KMS-11 (cell line): Measurements from ENCODE around the gene MED9.

Source experiments
- H2AFZ ChIP-seq: fragments of 200-600 bp; sonication (generic); 2 replicates; pipeline ENCODE4 v1.6.1; 2016; ENCODE audit warnings: antibody characterized with exemption, mixed run types, low read depth
- H3K27ac ChIP-seq: fragments of 200-600 bp; sonication (generic); 2 replicates; pipeline ENCODE4 v1.6.1; 2016; ENCODE audit warnings: mild to moderate bottlenecking, mixed run types
- H3K27me3 ChIP-seq: fragments of 200-600 bp; sonication (generic); 2 replicates; pipeline ENCODE4 v1.6.1; 2017; ENCODE audit warnings: mild to moderate bottlenecking, low read depth, mixed run types, moderate library complexity; ENCODE audit not compliant: insufficient read depth
- H3K36me3 ChIP-seq: fragments of 200-600 bp; sonication (generic); 2 replicates; pipeline ENCODE4 v1.6.1; 2017; ENCODE audit warnings: mild to moderate bottlenecking, mixed run types; ENCODE audit not compliant: insufficient read depth
- H3K4me1 ChIP-seq: fragments of 200-600 bp; sonication (generic); 2 replicates; pipeline ENCODE4 v1.6.1; 2016; ENCODE audit warnings: mild to moderate bottlenecking, low read depth, mixed run types; ENCODE audit not compliant: poor library complexity, severe bottlenecking
- H3K4me2 ChIP-seq: fragments of 200-600 bp; sonication (generic); 2 replicates; pipeline ENCODE4 v1.7.0; 2016; ENCODE audit warnings: mild to moderate bottlenecking, mixed run types
- H3K4me3 ChIP-seq: fragments of 200-600 bp; sonication (generic); IDR thresholded peaks from 2 replicates; pipeline ENCODE4 v1.6.1; 2017; ENCODE audit warnings: low read depth, low read length, mixed read lengths; ENCODE audit not compliant: insufficient read depth
- H3K79me2 ChIP-seq: fragments of 200-600 bp; sonication (generic); 2 replicates; pipeline ENCODE4 v1.6.1; 2016; ENCODE audit warnings: low read depth, mixed run types; ENCODE audit not compliant: insufficient read depth
- H3K9ac ChIP-seq: fragments of 200-600 bp; sonication (generic); 2 replicates; pipeline ENCODE4 v1.6.1; 2016; ENCODE audit warnings: mild to moderate bottlenecking, mixed run types
- H4K20me1 ChIP-seq: fragments of 200-600 bp; sonication (generic); 2 replicates; pipeline ENCODE4 v1.6.1; 2016; ENCODE audit warnings: mild to moderate bottlenecking, mixed run types; ENCODE audit not compliant: insufficient read depth
- CTCF ChIP-seq: fragments of 200-600 bp; sonication (generic); conservative IDR thresholded peaks from 2 replicates; pipeline ENCODE4 v1.6.1; 2017; ENCODE audit warnings: low read depth, mild to moderate bottlenecking, antibody characterized with exemption, low read length, moderate library complexity, mixed read lengths

Gene MED9

GRCh38 chr17:17509601-17510425 is 33.0 kb downstream of the MED9 start:
- no peaks in the 10 kb centered on the region for H3K4me1 ChIP-seq
- no peak overlapping the region for H3K9ac ChIP-seq
- H3K4me2 ChIP-seq, result no peak overlapping the region
- H2AFZ ChIP-seq, result no peak overlapping the region
- no peaks in the 10 kb centered on the region for H3K36me3 ChIP-seq
- H3K27ac ChIP-seq, result no peak overlapping the region
- H3K27me3 ChIP-seq, result no peaks in the 10 kb centered on the region
- H4K20me1 ChIP-seq, result no peaks in the 10 kb centered on the region
- H3K4me3 ChIP-seq, result no peak overlapping the region
- no peaks in the 10 kb centered on the region for H3K79me2 ChIP-seq
- TF ChIP-seq CTCF, result no peak

- H3K27ac ChIP-seq, result no peak overlapping the region
- no peaks in the 10 kb centered on the region for H3K27me3 ChIP-seq
- H3K9ac ChIP-seq, result no peak overlapping the region
Observed at GRCh38 chr17:17510456-17511292, 33.9 kb downstream of the MED9 start.

GRCh38 chr17:17511293-17511741 is 34.5 kb downstream of the MED9 start:
- Histone ChIP-seq H3K9ac (no peak overlapping the region), H3K36me3 (no peaks in the 10 kb centered on the region), H3K4me1 (no peaks in the 10 kb centered on the region), H2AFZ (no peak overlapping the region), H3K4me2 (no peak overlapping the region), H3K79me2 (no peaks in the 10 kb centered on the region), H3K27ac (no peak overlapping the region), H3K4me3 (no peak overlapping the region), H4K20me1 (no peaks in the 10 kb centered on the region), H3K27me3 (no peaks in the 10 kb centered on the region)
- TF ChIP-seq CTCF, result no peak

More at GRCh38 chr17:17510456-17511292, 33.9 kb downstream of the MED9 start:
- H3K36me3 ChIP-seq, result no peaks in the 10 kb centered on the region
- no peaks in the 10 kb centered on the region for H3K79me2 ChIP-seq
- H2AFZ ChIP-seq, result no peak overlapping the region
- H3K4me2 ChIP-seq, result no peak overlapping the region
- H4K20me1 ChIP-seq, result no peaks in the 10 kb centered on the region
- no peak overlapping the region for H3K4me3 ChIP-seq
- no peaks in the 10 kb centered on the region for H3K4me1 ChIP-seq
- TF ChIP-seq CTCF, result no peak

GRCh38 chr17:17511881-17512858 is 35.4 kb downstream of the MED9 start:
- H3K9ac ChIP-seq, result no peak overlapping the region
- H3K4me2 ChIP-seq, result no peak overlapping the region
- TF ChIP-seq CTCF, result no peak
- no peaks in the 10 kb centered on the region for H3K79me2 ChIP-seq
- no peak overlapping the region for H2AFZ ChIP-seq
- H3K36me3 ChIP-seq, result no peaks in the 10 kb centered on the region
- no peak overlapping the region for H3K27ac ChIP-seq
- no peaks in the 10 kb centered on the region for H3K4me1 ChIP-seq
- H4K20me1 ChIP-seq, result no peaks in the 10 kb centered on the region
- no peaks in the 10 kb centered on the region for H3K27me3 ChIP-seq
- no peak overlapping the region for H3K4me3 ChIP-seq
